H9 (cell line): ENCODE results near the gene TGFBI. TPM values are rescaled to one million over a fixed set of nuclear protein-coding genes. Genes with fewer than 3 reads are reported as not detected.

Experiments
- DNase-seq: peaks from one replicate; pipeline ENCODE4 v3.0.0-alpha.2; 2017
- H2AFZ ChIP-seq: one replicate; pipeline ENCODE4 v1.6.1; 2013; ENCODE audit warnings: mild to moderate bottlenecking, low read length, control low read depth, moderate library complexity
- H2AK5ac ChIP-seq: 2 replicates; pipeline ENCODE4 v1.6.1; 2013; ENCODE audit warnings: low read length, control low read depth, mixed read lengths; ENCODE audit not compliant: insufficient read length
- H2BK120ac ChIP-seq: one replicate; pipeline ENCODE4 v1.6.1; 2013; ENCODE audit warnings: low read depth, mild to moderate bottlenecking, low read length, control low read depth, inconsistent platforms; ENCODE audit not compliant: poor library complexity, severe bottlenecking
- H2BK12ac ChIP-seq: 2 replicates; pipeline ENCODE4 v1.6.1; 2013; ENCODE audit warnings: low read length, control low read depth, mixed read lengths, low read depth; ENCODE audit not compliant: insufficient read length
- H2BK15ac ChIP-seq: 2 replicates; pipeline ENCODE4 v1.6.1; 2013; ENCODE audit warnings: low read depth, low read length, control low read depth
- H2BK20ac ChIP-seq: one replicate; pipeline ENCODE4 v1.6.1; 2013; ENCODE audit warnings: low read depth, mild to moderate bottlenecking, low read length, control low read depth, inconsistent platforms; ENCODE audit not compliant: poor library complexity, severe bottlenecking
- H2BK5ac ChIP-seq: 2 replicates; pipeline ENCODE4 v1.6.1; 2013; ENCODE audit warnings: low read length, control low read depth, mixed read lengths; ENCODE audit not compliant: insufficient read length
- H3K14ac ChIP-seq: 2 replicates; pipeline ENCODE4 v1.6.1; 2013; ENCODE audit warnings: low read length, control low read depth; ENCODE audit not compliant: insufficient read depth
- H3K18ac ChIP-seq: 2 replicates; pipeline ENCODE4 v1.6.1; 2013; ENCODE audit warnings: low read depth, mild to moderate bottlenecking, mixed read lengths, low read length, control low read depth; ENCODE audit not compliant: insufficient read length
- H3K23ac ChIP-seq: 2 replicates; pipeline ENCODE4 v1.6.1; 2013; ENCODE audit warnings: low read length, control low read depth, mixed read lengths, low read depth; ENCODE audit not compliant: insufficient read length
- H3K23me2 ChIP-seq: 2 replicates; pipeline ENCODE4 v1.6.1; 2013; ENCODE audit warnings: low read depth, mild to moderate bottlenecking, mixed read lengths, low read length, control low read depth; ENCODE audit not compliant: insufficient read length, poor library complexity, severe bottlenecking
- H3K27ac ChIP-seq: 2 replicates; pipeline ENCODE4 v1.5.1; 2013; ENCODE audit warnings: low read length, control low read depth, mixed read lengths, low read depth; ENCODE audit not compliant: insufficient read length
- H3K27me3 ChIP-seq: 2 replicates; pipeline ENCODE4 v1.6.1; 2013; ENCODE audit warnings: low read length, control low read depth, inconsistent platforms; ENCODE audit not compliant: insufficient read depth
- H3K4ac ChIP-seq: 2 replicates; pipeline ENCODE4 v1.6.1; 2013; ENCODE audit warnings: low read depth, mild to moderate bottlenecking, control low read depth, inconsistent platforms, low read length, moderate library complexity
- H3K4me1 ChIP-seq: 2 replicates; pipeline ENCODE4 v1.6.1; 2013; ENCODE audit warnings: low read length, control low read depth, inconsistent platforms; ENCODE audit not compliant: insufficient read depth
- H3K4me2 ChIP-seq: 2 replicates; pipeline ENCODE4 v1.6.1; 2013; ENCODE audit warnings: low read length, control low read depth, mixed read lengths; ENCODE audit not compliant: insufficient read length, insufficient read depth
- H3K56ac ChIP-seq: 2 replicates; pipeline ENCODE4 v1.6.1; 2013; ENCODE audit warnings: low read depth, mild to moderate bottlenecking, mixed read lengths, low read length, control low read depth; ENCODE audit not compliant: insufficient read length
- H3K79me1 ChIP-seq: 2 replicates; pipeline ENCODE4 v1.6.1; 2013; ENCODE audit warnings: low read depth, mild to moderate bottlenecking, moderate library complexity, low read length, control low read depth, inconsistent platforms; ENCODE audit not compliant: insufficient read depth, poor library complexity, severe bottlenecking
- H3K79me2 ChIP-seq: 2 replicates; pipeline ENCODE4 v1.6.1; 2013; ENCODE audit warnings: low read length, control low read depth, inconsistent platforms; ENCODE audit not compliant: insufficient read depth
- H3K9ac ChIP-seq: 2 replicates; pipeline ENCODE4 v1.6.1; 2013; ENCODE audit warnings: low read length, control low read depth, mixed read lengths; ENCODE audit not compliant: insufficient read length; ENCODE audit errors: extremely low read depth
- H3K9me3 ChIP-seq: one replicate; pipeline ENCODE4 v1.6.1; 2013; ENCODE audit warnings: low read depth, low read length, inconsistent platforms; ENCODE audit not compliant: control insufficient read depth
- H3T11ph ChIP-seq: one replicate; pipeline ENCODE4 v1.6.1; 2013; ENCODE audit warnings: mild to moderate bottlenecking, low read length, control low read depth, inconsistent platforms
- H4K20me1 ChIP-seq: one replicate; pipeline ENCODE4 v1.6.1; 2013; ENCODE audit not compliant: control insufficient read depth, insufficient read length, insufficient read depth
- H4K5ac ChIP-seq: 2 replicates; pipeline ENCODE4 v1.6.1; 2013; ENCODE audit warnings: low read depth, mild to moderate bottlenecking, mixed read lengths, low read length, control low read depth; ENCODE audit not compliant: insufficient read length
- H4K8ac ChIP-seq: replicated peaks from 2 replicates; pipeline ENCODE4 v1.6.1; 2013; ENCODE audit warnings: low read length, control low read depth, mixed read lengths, low read depth; ENCODE audit not compliant: insufficient read length
- H4K91ac ChIP-seq: 2 replicates; pipeline ENCODE4 v1.6.1; 2013; ENCODE audit warnings: low read depth, mild to moderate bottlenecking, moderate library complexity, mixed read lengths, low read length, control low read depth; ENCODE audit not compliant: insufficient read length
- H3K27ac Mint-ChIP-seq, 3 experiments: 2 replicates in 2 of 3; 3 replicates in 1 of 3; pipeline ENCODE4 v1.8.0; 2020 to 2021; ENCODE audit warnings: mixed read lengths in 3 of 3, mild to moderate bottlenecking in 1 of 3, moderate library complexity in 1 of 3
- H3K27me3 Mint-ChIP-seq: 2 replicates; pipeline ENCODE4 v1.8.0; 2021; ENCODE audit warnings: low read depth, mild to moderate bottlenecking, moderate library complexity, mixed read lengths
- H3K36me3 Mint-ChIP-seq, 3 experiments: 2 replicates in 2 of 3; 3 replicates in 1 of 3; pipeline ENCODE4 v1.8.0; 2020 to 2021; ENCODE audit warnings: low read depth in 3 of 3, mixed read lengths in 3 of 3; ENCODE audit not compliant: insufficient read depth in 1 of 3
- H3K4me1 Mint-ChIP-seq, 2 experiments: 2 replicates each; pipeline ENCODE4 v1.8.0; 2020; ENCODE audit warnings: mixed read lengths in 2 of 2
- H3K4me3 Mint-ChIP-seq, 2 experiments: 2 replicates in 1 of 2; 3 replicates in 1 of 2; pipeline ENCODE4 v1.8.0; 2020 to 2021; ENCODE audit warnings: mild to moderate bottlenecking in 2 of 2, mixed read lengths in 2 of 2, moderate library complexity in 1 of 2
- H3K9me3 Mint-ChIP-seq, 2 experiments: 2 replicates in 1 of 2; 3 replicates in 1 of 2; pipeline ENCODE4 v1.8.0; 2020; ENCODE audit warnings: mild to moderate bottlenecking in 2 of 2, mixed read lengths in 2 of 2, moderate library complexity in 1 of 2
- WGBS: extraction: QIAGEN DNeasy Blood & Tissue Kit; methylation state at CpG from one replicate; pipeline ENCODE4 v1.1.7; 2013; ENCODE audit warnings: missing lambda C conversion rate, low lambda C conversion rate, mixed read lengths; ENCODE audit not compliant: insufficient read length; ENCODE audit errors: extremely low coverage; 5-methylcytosine and 5-hydroxymethylcytosine counted together
- total RNA-seq: library from RNA; stranded (reverse); gene quantifications from 2 replicates; pipeline ENCODE4 v1.2.1, GENCODE V29; 2021
- TF ChIP-seq, protein P1 (sequence below): fragments of 200-600 bp; sonication (generic); conservative IDR thresholded peaks from 3 replicates; pipeline ENCODE4 v1.8.0; 2021; ENCODE audit warnings: antibody characterized with exemption, mild to moderate bottlenecking

TGFBI gene
- total RNA-seq, 1 experiment from 2014 or later: 4.7 TPM

DNA sequence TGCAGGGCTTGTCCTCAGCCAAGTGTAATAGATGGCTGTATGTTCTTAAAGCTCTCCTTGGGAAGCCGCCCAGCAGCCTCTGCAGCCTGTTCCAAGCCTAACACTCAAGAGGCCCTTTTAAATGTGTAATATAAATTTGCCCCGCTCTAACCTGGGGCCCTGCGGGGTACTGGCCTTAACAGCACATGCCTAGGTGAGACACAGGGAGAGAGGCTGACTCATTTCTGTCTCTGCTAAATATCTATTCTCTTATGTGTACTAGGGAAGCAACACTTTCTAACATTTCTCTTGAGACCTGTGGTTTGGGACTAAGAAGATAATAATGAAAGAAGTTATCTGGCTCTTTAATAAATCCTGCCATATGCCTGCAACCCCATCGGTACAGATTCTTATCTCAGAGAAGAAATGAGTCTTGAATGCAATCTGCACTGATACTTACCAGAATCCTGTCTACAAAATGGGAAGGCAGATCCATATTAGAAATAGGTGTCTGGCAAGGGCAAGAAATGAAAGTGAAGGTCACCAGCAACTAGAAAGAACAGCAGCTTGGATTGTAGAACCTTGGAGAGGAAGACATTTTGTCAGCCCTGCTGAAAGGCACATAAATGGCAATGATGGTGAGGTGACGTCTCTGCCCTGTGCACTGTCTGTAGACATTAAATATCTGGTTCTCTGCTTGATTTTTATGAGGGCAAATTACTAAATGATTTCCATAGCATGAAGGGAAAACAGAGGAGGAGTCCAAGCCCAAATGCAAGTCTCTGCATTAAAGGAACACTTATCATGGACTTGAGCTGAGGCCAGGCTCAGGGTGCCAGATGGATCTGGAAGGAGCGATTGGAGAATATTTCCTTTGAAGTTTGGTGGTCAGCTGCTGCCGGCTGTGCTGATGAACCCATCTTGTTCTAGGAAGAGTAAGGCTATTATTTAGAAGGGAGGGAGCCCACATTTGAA lies 14.5 kb upstream of the TGFBI start:
- H3K9me3 ChIP-seq: no peaks in the 10 kb centered on the region
- no peak overlapping the region for H3K18ac ChIP-seq
- DNase-seq: no peak
- H3K79me1 ChIP-seq: no peaks in the 10 kb centered on the region
- no peak overlapping the region for H2BK20ac ChIP-seq
- H3K56ac ChIP-seq: no peak overlapping the region
- no peaks in the 10 kb centered on the region for H3K79me2 ChIP-seq
- H3K27ac Mint-ChIP-seq: no peak overlapping the region
- no peak overlapping the region for H3K4me3 Mint-ChIP-seq
- no peaks in the 10 kb centered on the region for H3K36me3 Mint-ChIP-seq
- no peak overlapping the region for H4K91ac ChIP-seq
- H3K4me1 ChIP-seq: no peaks in the 10 kb centered on the region
- H3K4me1 Mint-ChIP-seq: peaks cover 0 to 2% of the 10 kb centered on the region in 2 experiments; a peak in 2 of 4 replicates
- no peaks in the 10 kb centered on the region for H3K9me3 Mint-ChIP-seq
- H3K14ac ChIP-seq: no peak overlapping the region
- no peak overlapping the region for H3K4me2 ChIP-seq
- no peak overlapping the region for H3K9ac ChIP-seq
- H3K4ac ChIP-seq: no peak overlapping the region
- H2BK12ac ChIP-seq: no peak overlapping the region
- no CpG with 5 or more reads among the region's 7 CpGs for WGBS
- no peak overlapping the region for H3K27ac ChIP-seq
- H3T11ph ChIP-seq: no peak overlapping the region
- H3K27me3 ChIP-seq: no peaks in the 10 kb centered on the region; the same call in 1 of the 2 replicates
- H2AK5ac ChIP-seq: no peak overlapping the region
- peaks cover 24% of the 10 kb centered on the region for H3K27me3 Mint-ChIP-seq
- H3K23ac ChIP-seq: no peak overlapping the region
- H3K23me2 ChIP-seq: no peaks in the 10 kb centered on the region
- TF ChIP-seq, protein P1, sequence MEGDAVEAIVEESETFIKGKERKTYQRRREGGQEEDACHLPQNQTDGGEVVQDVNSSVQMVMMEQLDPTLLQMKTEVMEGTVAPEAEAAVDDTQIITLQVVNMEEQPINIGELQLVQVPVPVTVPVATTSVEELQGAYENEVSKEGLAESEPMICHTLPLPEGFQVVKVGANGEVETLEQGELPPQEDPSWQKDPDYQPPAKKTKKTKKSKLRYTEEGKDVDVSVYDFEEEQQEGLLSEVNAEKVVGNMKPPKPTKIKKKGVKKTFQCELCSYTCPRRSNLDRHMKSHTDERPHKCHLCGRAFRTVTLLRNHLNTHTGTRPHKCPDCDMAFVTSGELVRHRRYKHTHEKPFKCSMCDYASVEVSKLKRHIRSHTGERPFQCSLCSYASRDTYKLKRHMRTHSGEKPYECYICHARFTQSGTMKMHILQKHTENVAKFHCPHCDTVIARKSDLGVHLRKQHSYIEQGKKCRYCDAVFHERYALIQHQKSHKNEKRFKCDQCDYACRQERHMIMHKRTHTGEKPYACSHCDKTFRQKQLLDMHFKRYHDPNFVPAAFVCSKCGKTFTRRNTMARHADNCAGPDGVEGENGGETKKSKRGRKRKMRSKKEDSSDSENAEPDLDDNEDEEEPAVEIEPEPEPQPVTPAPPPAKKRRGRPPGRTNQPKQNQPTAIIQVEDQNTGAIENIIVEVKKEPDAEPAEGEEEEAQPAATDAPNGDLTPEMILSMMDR: no peak
- no peak overlapping the region for H2AFZ ChIP-seq
- H4K20me1 ChIP-seq: no peaks in the 10 kb centered on the region
- no peak overlapping the region for H4K8ac ChIP-seq
- H2BK5ac ChIP-seq: no peak overlapping the region
- no peak overlapping the region for H4K5ac ChIP-seq
- no peak overlapping the region for H2BK120ac ChIP-seq
- H2BK15ac ChIP-seq: no peak overlapping the region
